ENCODE data around the gene SRGN.
"Not testable (repeated sequence)": the region's sequence is repeated elsewhere in the genome, so short reads cannot be mapped to it uniquely, and the experiment has no call there.

SRGN gene, protein sequence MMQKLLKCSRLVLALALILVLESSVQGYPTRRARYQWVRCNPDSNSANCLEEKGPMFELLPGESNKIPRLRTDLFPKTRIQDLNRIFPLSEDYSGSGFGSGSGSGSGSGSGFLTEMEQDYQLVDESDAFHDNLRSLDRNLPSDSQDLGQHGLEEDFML

DNA sequence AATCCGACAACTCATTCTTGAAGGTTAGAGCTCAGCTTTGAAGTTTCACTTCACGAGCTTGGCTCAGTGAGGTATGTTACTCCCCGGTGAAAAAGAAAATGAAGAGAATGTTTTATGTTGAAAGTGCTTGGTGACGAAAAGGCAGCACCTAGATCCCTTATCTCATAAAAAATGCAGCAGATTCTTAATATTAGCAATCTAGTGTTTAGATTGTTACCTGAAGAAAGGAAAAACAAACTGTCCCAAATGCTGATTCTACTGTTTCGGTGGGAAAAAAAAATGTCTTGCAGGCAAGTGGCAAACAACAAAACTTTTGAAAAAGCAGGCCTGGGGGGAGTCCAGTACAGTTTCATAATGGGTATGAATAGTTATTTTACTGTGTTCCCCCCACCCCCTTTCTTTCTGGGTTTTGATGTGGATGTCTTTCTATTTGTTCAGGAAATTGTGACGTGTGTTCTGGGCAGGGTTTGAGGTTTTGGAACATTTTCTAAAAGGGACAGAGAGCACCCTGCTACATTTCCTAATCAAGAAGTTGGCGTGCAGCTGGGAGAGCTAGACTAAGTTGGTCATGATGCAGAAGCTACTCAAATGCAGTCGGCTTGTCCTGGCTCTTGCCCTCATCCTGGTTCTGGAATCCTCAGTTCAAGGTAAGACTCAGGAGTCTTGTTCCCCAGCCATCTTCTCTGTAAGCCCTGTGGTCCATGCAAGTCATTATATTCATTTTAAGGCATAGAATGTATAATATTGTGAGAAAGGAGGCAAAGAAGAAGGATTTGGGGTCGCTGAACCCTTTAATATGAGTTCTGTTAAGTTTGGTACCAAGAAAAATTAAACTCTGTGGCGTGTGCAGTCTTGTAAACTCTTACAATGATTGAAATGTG, at the start of gene SRGN:
Gene SRGN (plus strand): TSS at position 514 of the 881 bp plus-strand sequence. CDS start 55 bp downstream, at position 569.
- DNase-seq (ENCODE audit: low spot score) = peak; percentile 64

DNA sequence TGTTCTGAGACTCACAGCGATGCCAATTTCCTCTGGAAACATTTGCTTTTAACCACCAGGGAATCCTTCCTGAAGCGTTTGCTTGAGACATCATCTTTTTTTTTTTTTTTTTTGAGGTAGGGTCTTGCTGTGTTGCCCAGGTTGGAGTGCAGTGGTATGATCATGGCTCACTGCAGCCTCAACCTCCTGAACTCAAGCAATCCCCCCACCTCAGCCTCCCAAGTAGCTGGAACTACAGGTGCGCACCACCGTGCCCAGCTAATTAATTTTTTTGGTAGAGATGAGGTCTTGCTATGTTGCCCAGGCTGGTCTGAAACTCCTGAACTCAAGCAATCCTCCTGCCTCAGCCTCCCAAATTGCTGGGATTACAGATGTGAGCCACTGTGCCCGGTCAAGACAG, 47.0 kb upstream of the SRGN start:
- DNase-seq (ENCODE audit: low spot score) = not testable (repeated sequence)

DNA sequence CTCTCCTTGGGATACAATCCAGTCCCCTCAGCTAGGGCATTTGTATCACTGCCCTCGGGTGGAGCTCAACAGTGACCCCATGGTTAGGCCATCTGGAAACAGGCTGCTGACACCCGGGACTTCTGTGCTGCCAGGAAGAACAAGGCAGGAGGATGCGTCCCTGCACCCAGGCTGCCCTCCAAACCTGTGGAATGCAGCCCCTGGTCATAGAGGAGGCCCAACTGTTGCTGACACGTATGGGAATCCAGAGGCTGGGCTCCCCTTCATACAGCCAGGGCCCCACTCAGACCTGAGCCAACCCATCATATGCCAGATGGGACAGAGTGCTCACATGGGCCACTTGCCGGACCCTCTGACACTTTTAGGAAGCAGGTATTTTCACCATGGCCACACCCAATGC, 45.5 kb upstream of the SRGN start:
- no peak for DNase-seq (ENCODE audit: low spot score)

DNA sequence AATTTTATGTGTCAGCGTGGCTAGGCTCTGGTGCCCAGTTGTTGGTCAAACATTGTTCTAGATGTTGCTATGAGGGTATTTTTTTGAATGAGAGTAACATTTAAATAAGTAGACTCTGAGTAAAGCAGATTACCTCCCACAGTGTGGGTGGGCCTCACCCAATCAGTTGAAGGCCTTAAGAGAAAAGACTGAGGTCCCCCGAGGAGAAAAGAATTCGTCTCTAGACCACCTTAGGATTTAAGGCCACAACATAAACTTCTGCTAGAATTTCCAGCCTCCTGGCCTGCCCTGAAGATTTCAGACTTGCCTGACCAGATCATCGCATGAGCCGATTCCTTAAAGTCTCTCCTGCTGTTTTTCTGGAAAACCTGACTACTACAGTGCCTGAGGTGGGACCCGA, 45.1 kb upstream of the SRGN start:
- no peak for DNase-seq (ENCODE audit: low spot score)

DNA sequence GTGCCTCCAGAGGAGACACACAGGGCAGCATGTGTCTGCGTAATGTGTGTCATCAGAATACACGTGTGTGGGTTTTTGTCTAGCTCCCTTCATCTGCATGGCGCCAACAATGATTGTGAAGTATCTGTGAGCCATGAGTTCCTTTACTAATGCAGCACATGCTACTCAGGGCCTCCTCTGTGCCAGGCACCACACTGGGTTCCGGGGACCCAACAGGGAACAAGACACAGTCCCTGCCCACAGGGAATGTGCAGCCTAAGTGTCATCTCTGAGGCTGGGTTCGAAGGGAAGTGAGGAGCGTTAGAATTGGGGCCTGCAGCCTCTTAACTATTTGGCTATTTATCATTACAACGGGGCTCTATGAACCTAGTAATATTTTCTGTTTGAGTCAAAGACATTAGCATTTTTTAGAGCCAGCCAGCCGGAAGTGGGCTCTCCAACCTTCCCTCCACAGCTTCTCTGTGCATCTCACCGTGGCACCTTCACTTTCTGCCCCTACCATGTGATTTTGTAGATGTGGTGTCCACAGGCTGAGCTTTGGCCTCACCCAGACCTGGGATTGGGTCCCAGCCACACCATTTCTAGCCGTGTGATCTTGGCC, 43.9 kb upstream of the SRGN start:
- DNase-seq (ENCODE audit: low spot score) = no peak

DNA sequence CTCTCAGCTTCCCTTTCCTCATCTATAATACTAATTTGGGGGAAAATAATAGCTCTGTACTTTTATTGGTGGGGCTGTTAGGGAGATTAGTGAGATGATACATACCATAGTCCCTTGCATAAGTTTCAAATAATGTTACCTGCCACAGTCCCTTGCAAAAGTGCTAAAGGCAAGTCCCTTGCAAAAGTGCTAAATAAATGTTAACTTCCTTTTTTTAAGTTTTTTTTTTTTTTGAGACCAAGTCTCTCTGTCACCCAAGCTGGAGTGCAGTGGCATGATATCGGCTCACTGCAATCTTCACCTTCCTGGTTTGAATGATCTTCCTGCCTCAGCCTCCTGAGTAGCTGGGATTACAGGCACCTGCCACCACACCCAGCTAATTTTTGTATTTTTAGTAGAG, 43.4 kb upstream of the SRGN start:
- DNase-seq (ENCODE audit: low spot score) = no peak

DNA sequence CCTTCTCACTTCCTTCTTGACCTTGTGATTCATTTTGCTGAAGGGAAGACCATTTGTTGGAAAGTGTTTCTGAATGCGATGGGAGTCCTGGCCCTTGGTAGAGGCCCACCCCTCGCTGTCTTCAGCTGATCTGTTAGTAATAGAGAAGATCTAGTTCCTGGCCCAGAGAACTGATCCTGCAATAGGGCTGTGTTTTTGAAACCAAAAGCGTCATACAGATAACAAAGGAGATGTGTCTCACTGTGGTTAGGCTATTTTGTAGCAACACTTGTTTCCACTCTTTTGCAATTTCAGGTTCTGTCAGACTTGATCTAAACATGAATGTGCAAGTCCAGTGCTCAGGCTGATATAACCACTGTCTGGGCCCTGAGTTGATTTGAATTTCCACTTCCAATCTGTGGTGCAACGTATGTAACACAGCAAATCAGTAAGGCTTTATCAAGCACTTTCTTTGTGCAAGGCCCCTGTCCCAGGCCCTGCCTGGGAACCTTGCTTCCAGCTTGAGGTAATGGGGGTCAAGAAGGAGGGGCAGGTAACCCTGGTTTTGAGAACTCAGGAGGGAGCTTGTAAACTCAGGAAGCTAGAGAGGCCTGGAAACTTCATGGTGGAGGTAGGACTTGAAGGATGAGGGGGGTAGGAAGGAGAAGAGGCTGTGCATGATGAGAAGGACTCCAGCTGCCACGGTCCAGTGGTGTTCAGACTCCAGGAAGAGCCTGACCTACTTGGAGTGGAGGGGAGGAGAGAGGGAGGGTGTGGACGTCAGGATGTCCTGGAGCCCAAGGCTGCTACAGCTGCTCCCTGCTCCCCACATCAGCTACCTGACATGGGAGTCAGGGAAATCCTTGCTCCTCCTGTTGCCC, 42.2 kb upstream of the SRGN start:
- DNase-seq (ENCODE audit: low spot score) = no peak

DNA sequence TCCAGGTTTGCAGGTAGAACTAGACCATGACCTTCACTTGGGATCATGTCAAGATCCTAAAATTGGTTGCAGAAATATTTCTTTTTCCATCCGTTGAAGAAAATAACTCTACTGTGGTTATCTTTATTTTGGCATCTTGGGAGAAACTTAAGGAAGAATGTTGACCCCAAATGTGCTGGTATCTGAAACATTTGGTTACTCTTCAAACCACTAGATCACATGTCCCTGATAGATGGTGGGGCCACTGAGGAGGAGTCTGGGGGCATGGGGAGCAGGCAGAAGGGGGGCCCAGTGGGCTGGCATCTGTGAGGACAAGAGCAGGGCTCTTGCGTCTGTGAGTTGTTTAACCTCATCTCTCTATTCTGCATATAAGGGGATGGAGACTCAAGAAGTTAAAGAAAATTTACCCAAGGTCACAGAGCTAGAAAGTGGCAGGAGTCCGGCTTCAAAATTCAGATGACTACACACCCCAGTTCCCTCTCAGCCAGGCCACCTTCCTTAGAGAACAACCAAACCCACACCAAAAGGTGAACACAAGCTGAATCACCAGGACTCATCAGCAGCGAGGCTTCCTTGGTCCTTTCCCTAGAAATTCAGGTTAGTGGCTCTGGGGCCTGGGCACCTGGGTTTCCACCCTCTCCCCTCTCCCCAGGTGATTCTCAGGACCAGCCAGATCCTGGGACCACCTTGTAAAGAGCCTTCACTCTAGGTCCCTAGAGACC, 40.6 kb upstream of the SRGN start:
- DNase-seq (ENCODE audit: low spot score) = no peak

DNA sequence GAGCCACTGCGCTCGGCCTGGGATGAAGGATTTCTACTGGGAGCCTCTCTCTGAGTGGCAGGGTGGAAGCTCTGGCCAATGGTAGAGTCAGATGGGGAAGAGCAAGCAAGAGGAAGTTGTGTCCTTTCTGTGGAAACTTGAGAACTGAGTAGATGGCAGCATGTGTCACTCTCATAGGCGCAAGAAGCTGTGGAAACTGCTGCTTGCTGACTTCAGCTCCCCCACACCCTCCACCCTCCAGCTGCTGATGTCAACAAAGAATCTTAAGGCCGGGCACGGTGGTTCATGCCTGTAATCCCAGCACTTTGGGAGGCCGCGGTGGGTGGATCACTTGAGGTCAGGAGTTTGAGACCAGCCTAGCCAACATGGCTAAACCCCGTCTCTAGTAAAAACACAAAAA, 39.8 kb upstream of the SRGN start:
- DNase-seq (ENCODE audit: low spot score) = peak; percentile 53

DNA sequence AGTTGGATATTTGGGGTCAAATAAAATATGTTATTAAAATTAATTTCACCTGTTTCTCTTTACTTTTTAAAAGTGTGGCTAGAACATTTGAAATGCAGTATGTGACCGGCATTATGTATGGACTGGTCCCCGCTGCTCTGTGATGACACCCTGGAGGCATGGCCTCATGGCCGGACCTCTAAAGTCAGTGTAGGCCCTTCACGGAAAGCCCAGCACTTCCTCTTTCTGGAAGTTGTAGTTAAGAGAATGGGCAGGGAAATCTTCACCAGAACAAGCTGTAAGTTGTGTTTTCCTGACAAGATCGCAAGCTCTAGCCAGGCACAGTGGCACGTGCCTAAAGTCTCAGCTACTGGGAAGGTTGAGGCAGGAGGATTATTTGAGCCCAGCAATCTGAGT, 38.3 kb upstream of the SRGN start:
- DNase-seq (ENCODE audit: low spot score) = no peak

DNA sequence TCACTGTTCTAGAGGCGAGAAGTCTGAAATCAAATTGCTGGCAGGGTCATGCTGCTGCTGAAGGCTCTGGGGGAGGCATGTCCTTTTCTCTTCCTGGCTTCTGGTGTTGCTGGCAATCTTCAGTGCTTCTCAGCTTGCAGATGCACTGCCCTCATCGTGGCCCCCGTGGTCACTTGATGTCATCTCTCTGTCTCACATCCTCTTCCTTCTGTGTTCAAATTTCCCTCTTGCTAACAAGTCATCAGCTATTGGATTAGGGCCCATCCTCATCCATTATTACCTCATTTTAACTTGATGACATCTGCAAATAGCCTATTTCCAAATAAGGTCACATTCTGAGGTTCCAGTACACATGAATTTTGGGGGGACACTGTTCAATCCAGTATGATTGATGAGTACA, 36.6 kb upstream of the SRGN start:
- DNase-seq (ENCODE audit: low spot score) = no peak

DNA sequence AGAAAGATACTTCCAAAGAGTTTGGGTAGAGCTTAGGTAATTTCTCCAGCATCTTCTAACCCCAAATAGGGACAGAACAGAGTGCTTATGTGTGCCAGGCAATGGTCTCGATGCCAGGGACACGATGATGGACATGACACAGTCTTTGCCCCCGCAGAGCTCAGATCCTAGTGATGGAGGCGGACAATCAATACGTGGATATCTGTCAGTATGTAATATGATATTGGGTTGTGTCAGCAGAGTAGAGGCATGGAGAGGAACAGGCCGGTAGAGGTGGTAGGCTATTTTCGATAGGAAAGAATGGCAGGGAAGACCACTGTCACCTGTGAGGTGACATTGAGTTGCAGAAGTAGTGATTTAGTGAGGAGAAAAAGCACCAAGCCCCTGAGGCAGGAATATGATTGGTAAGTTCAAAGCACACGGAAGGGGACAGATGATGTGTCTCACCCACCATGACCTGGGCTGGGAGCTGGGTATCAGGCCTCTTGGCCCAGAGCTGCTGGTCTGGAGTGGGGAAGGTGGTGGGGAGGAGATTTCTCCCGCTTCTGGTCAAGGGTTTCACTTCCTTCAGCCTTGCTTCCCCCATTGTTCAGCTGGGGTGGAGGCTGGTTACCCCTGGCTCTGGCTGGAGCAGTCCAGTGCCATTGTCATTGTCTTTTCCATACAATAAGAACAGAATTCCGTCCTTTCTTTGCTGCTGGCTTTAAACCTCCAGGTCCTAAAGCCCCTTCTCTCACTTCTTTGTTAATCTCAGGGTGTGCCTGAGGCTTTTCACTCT, 36.0 kb upstream of the SRGN start:
- no peak for DNase-seq (ENCODE audit: low spot score)

DNA sequence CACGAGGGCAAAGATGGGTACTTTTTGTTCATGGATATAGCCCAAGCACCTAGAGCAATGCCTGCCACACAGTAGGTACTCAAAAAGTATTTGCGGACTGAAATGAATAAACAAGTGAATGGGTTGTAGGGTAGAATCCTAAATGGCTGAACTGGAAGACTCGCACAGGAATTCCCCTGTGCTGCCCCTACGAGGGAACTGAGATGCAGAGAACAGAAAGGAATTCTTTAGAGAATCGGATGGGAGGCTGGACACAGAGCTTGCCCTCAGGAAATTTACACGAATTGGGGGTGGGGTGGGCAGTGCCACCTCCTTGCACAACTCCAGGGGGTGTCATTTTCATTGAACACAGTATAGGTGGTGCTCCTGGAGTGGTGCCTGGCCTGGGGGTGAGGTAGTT, 35.2 kb upstream of the SRGN start:
- no peak for DNase-seq (ENCODE audit: low spot score)

DNA sequence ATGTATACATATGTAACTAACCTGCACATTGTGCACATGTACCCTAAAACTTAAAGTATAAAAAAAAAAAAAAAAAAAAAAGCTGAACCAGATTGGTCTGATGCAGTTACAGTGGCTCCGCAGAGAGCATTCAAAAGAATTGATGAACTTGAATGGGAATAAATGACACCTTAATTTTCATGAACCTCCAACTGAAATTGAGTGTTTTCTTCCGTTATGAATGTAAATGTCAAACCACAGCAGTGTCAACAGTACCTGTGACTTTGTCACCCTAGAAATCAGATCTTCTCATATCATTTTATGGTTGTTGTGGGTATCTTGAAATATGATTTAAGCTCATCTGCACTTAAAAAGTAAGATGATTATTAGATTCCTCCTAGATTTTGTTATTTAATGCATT, 32.7 kb upstream of the SRGN start:
- no peak for DNase-seq (ENCODE audit: low spot score)

DNA sequence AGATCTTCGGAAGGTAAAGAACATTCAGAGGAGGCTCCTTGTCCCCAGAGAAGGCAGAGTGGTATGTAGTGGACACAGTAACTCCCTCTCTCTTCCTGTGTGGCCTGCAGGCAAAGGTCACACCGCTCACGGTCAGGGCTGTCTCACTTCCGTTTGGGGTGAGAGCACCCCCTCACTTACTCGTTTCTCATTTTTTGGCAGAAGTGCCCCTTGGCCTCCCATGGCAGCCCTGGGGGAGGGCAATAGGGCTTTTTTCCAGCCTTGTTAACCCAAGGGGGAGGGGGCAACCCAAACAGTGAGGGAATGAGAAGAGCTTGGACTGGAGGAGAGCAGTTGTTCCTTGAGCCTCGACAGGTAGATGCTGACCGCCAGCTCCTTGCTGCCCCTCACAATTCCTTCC, 31.8 kb upstream of the SRGN start:
- no peak for DNase-seq (ENCODE audit: low spot score)

DNA sequence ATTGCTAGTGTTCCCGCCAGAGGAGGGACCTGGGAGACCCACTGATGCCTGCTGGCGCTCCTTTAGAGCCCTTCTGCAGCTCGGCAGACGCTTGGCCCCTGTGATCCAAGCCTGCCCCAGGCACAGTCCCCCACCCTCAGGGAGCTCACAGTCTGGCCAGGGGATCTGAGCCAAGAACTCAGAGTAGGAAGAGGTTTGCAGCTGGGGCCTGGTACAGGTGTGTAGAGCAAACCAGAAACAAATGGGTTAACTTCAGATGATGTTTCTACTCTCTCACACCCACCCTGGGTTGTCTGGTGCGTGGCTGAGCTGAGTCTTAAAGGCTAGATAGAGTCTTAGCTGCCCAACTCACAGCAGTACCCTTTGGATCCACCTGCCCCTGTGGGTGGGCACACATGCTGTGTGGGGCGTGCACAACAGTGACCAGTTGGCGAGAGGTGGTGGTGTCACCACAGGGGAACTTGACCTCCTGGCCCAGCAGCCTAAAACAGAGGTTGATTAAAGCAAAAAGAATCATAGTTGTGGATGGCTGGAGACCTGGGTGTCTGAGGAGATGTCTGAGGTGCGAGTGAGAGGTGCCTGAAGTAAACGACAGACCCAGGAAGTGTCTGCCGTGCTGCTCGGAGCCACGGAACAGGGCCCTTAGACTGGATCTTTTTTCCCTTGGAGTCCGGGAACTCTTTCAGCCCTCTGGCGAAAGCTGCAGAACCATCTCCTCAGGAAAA, 31.2 kb upstream of the SRGN start:
- DNase-seq (ENCODE audit: low spot score) = no peak

DNA sequence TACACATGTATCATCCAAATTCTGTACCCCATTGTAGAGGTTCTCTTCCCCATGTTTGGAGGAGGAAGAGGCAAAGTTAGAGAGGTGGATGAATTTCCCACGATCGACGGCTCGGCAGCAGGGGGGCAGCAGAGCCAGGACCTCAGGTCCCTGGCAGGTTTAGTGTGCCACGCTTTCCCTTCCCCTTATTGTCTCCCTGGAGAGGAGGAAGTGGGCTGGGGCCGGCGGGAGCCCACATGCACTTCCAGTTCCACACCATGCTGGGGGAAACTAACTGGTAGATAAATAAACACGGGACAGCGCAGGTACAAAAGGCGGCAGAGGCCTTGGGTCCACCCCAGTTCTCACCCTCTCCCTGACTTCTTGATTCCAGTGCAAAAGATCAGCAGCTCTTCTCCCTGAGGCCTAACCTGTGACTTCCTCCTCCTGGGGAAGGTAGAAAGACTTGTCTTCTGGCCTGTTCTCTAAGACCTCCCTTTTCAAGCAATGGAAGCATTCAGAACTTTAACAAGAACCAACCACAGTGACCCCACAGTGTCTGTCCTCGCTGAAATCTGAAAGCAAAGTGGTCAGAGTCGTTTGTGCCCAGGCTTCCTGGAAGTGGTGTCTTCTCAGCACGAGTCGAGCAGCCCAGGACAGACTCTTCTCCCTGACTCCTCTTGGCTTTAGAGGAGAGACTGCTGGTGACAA, 30.5 kb upstream of the SRGN start:
- no peak for DNase-seq (ENCODE audit: low spot score)

DNA sequence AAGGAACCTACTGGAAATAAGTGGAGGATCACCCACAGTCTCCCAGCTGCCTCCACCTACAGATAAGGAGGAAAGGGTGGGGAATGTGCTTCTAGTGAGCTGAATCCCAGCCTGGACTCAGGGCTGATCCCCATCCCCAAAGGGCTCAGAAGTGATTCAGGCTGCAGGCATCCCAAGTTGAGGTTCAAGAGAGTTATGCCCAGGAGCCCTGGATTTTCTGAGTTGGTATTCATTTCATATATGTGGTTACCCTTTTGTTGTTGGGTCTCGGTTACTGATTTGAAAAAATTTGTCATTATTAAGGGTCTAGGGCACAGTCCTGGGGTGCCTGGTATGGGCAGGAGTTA, 30.0 kb upstream of the SRGN start:
- no peak for DNase-seq (ENCODE audit: low spot score)

DNA sequence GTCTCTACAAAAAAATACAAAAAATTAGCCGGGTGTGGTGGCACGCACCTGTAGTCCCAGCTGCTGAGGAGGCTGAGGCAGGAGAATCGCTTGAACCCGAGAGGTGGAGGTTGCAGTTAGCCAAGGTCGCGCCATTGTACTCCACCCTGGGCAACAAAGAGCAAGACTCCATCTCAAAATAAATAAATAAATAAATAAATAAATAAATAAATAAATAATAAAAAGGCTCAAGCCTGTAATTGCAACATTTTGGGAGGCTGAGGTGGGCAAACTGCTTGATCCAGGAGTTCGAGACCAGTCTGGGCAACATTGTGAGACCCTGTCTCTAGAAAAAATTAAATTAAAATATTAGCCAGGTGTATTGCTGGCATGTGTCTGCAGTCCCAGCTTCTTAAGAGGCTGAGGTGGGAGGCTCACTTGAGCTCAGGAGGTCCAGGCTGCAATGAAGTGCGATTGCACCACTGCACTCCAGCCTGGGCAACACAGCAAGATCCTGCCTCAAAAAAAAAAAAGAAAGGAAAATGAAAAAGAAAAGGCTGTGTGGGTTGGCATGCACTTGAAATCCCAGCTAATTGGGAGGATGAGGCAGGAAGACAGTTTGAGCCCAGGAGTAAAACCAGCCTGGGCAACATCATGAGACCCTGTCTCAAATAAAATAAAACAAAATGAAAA, 27.6 kb upstream of the SRGN start:
- no peak for DNase-seq (ENCODE audit: low spot score)
